ENCODE data around the gene SEPTIN12. TPM values are rescaled to one million over a fixed set of nuclear protein-coding genes. Genes with fewer than 3 reads are reported as not detected.
"Not testable (repeated sequence)": the region's sequence is repeated elsewhere in the genome, so short reads cannot be mapped to it uniquely, and the experiment has no call there.

SEPTIN12 gene
- total and polyA plus RNA-seq, 4 donors: not detected

- 44% methylated on average over 14 of the region's 14 CpGs for WGBS
Measured at GRCh38 chr16:4743226-4743878, 44.8 kb downstream of the SEPTIN12 start.

GRCh38 chr16:4738370-4738769, 49.8 kb downstream of the SEPTIN12 start:
- not testable (repeated sequence) for H3K36me3 ChIP-seq (ENCODE audit: control insufficient read depth in 4 of 4, insufficient read depth in 3 of 4, low read depth in 1 of 4, low read length in 3 of 4); H3K27ac ChIP-seq (ENCODE audit: low read depth in 1 of 2, low read length in 2 of 2); DNase-seq (ENCODE audit: low spot score); H3K27me3 ChIP-seq (ENCODE audit: control insufficient read depth in 4 of 4, insufficient read depth in 4 of 4, low read length in 3 of 4); H3K9ac ChIP-seq (ENCODE audit: low read depth in 1 of 2, low read length in 2 of 2); H3K9me3 ChIP-seq (ENCODE audit: control insufficient read depth in 4 of 4, low read length in 3 of 4); H3K4me3 ChIP-seq (ENCODE audit: low read depth in 1 of 3, low read length in 3 of 3)
- WGBS: 84% methylated on average over 5 of the region's 5 CpGs
- peaks cover 4 to 14% (median 8%) of the 10 kb centered on the region in 4 donors for H3K4me1 ChIP-seq (ENCODE audit: control insufficient read depth in 4 of 4, insufficient read depth in 4 of 4, low read length in 3 of 4)

More at GRCh38 chr16:4743226-4743878, 44.8 kb downstream of the SEPTIN12 start:
- H3K4me1 ChIP-seq (ENCODE audit: control insufficient read depth in 4 of 4, insufficient read depth in 4 of 4, low read length in 3 of 4): peaks cover 0 to 6% (median 3%) of the 10 kb centered on the region in 4 donors
- DNase-seq (ENCODE audit: low spot score): no peak
- no peaks in the 10 kb centered on the region for H3K36me3 ChIP-seq (ENCODE audit: control insufficient read depth in 4 of 4, insufficient read depth in 3 of 4, low read depth in 1 of 4, low read length in 3 of 4)
- TF ChIP-seq ZBTB33 (IDR thresholded peaks at IDR 0.05) (no peak), RXRA (IDR thresholded peaks at IDR 0.05) (no peak), TAF1 (conservative IDR thresholded peaks at IDR 0.05) (no peak), YY1 (IDR thresholded peaks at IDR 0.05) (no peak), FOXA2 (IDR thresholded peaks at IDR 0.05) (no peak), HNF4G (IDR thresholded peaks at IDR 0.05) (no peak), EGR1 (IDR thresholded peaks at IDR 0.05; ENCODE audit: low read depth in 2 of 2) (no peak), MAX (IDR thresholded peaks at IDR 0.05) (no peak), NR2F2 (IDR thresholded peaks at IDR 0.05) (no peak), HNF4A (conservative IDR thresholded peaks at IDR 0.05) (no peak)
- no peak overlapping the region for H3K9ac ChIP-seq (ENCODE audit: low read depth in 1 of 2, low read length in 2 of 2)
- H3K9me3 ChIP-seq (ENCODE audit: control insufficient read depth in 4 of 4, low read length in 3 of 4): no peaks in the 10 kb centered on the region
- no peak overlapping the region for H3K27ac ChIP-seq (ENCODE audit: low read depth in 1 of 2, low read length in 2 of 2)
- H3K27me3 ChIP-seq (ENCODE audit: control insufficient read depth in 4 of 4, insufficient read depth in 4 of 4, low read length in 3 of 4): no peaks in the 10 kb centered on the region
- no peak overlapping the region for H3K4me3 ChIP-seq (ENCODE audit: low read depth in 1 of 3, low read length in 3 of 3)

GRCh38 chr16:4737545-4737944, 50.6 kb downstream of the SEPTIN12 start:
- no peaks in the 10 kb centered on the region for H3K36me3 ChIP-seq (ENCODE audit: control insufficient read depth in 4 of 4, insufficient read depth in 3 of 4, low read depth in 1 of 4, low read length in 3 of 4)
- H3K9me3 ChIP-seq (ENCODE audit: control insufficient read depth in 4 of 4, low read length in 3 of 4): no peaks in the 10 kb centered on the region
- peaks cover 2 to 10% (median 9%) of the 10 kb centered on the region in 4 donors for H3K4me1 ChIP-seq (ENCODE audit: control insufficient read depth in 4 of 4, insufficient read depth in 4 of 4, low read length in 3 of 4)
- no peak overlapping the region for H3K27ac ChIP-seq (ENCODE audit: low read depth in 1 of 2, low read length in 2 of 2)
- no peak overlapping the region for H3K9ac ChIP-seq (ENCODE audit: low read depth in 1 of 2, low read length in 2 of 2)
- H3K27me3 ChIP-seq (ENCODE audit: control insufficient read depth in 4 of 4, insufficient read depth in 4 of 4, low read length in 3 of 4): no peaks in the 10 kb centered on the region
- WGBS: 81% methylated on average over 15 of the region's 15 CpGs
- no peak overlapping the region for H3K4me3 ChIP-seq (ENCODE audit: low read depth in 1 of 3, low read length in 3 of 3)
- DNase-seq (ENCODE audit: low spot score): no peak
- TF ChIP-seq GABPA (IDR thresholded peaks at IDR 0.05 in 1 of 2, conservative IDR thresholded peaks at IDR 0.05 in 1 of 2) (no peak), ATF3 (IDR thresholded peaks at IDR 0.05) (no peak), FOXA1 (IDR thresholded peaks at IDR 0.05) (no peak), HNF4G (IDR thresholded peaks at IDR 0.05) (no peak), NR2F2 (IDR thresholded peaks at IDR 0.05) (no peak), REST (IDR thresholded peaks at IDR 0.05) (no peak), ZBTB33 (IDR thresholded peaks at IDR 0.05) (no peak), CTCF (IDR thresholded peaks at IDR 0.05; ENCODE audit: low read depth, low read length, missing input control) (no peak), MAX (IDR thresholded peaks at IDR 0.05) (no peak), SP1 (IDR thresholded peaks at IDR 0.05) (no peak), JUND (IDR thresholded peaks at IDR 0.05) (no peak), TAF1 (conservative IDR thresholded peaks at IDR 0.05) (no peak)
